ENCODE measurements around the gene BOLA1. TPM values are rescaled to one million over a fixed set of nuclear protein-coding genes. Genes with fewer than 3 reads are reported as not detected.
A peak's percentile ranks its signal among the peaks of the same experiment; 100 is the strongest.
"Not testable (repeated sequence)": the region's sequence is repeated elsewhere in the genome, so short reads cannot be mapped to it uniquely, and the experiment has no call there.

BOLA1 gene
- total RNA-seq, 1 experiment from 2014 or later = 15.3 TPM

DNA sequence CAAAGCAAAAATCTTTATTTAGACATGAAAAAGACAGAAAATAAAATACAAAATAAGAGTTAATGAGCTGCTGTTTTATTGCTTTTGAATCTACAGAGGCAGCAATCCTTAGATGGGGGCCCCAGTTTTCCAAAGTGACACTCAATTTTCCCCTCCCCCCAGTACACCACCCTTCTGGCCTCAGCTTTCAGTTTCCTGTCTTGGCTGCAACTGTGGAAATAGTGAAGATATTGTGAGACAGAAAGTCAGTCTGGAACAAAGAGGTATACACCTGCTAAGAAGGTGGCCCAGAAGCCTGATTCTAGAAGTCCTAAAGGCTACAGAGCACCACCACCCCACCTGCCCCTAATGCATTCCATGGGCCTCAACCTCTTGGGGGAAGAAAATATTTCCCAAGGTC, 38.4 kb downstream of the BOLA1 start (continued):
- TF ChIP-seq, protein P1, sequence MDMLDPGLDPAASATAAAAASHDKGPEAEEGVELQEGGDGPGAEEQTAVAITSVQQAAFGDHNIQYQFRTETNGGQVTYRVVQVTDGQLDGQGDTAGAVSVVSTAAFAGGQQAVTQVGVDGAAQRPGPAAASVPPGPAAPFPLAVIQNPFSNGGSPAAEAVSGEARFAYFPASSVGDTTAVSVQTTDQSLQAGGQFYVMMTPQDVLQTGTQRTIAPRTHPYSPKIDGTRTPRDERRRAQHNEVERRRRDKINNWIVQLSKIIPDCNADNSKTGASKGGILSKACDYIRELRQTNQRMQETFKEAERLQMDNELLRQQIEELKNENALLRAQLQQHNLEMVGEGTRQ (CRISPR knock-in tag; IDR thresholded peaks at IDR 0.05) = no peak
- TF ChIP-seq, protein P2, sequence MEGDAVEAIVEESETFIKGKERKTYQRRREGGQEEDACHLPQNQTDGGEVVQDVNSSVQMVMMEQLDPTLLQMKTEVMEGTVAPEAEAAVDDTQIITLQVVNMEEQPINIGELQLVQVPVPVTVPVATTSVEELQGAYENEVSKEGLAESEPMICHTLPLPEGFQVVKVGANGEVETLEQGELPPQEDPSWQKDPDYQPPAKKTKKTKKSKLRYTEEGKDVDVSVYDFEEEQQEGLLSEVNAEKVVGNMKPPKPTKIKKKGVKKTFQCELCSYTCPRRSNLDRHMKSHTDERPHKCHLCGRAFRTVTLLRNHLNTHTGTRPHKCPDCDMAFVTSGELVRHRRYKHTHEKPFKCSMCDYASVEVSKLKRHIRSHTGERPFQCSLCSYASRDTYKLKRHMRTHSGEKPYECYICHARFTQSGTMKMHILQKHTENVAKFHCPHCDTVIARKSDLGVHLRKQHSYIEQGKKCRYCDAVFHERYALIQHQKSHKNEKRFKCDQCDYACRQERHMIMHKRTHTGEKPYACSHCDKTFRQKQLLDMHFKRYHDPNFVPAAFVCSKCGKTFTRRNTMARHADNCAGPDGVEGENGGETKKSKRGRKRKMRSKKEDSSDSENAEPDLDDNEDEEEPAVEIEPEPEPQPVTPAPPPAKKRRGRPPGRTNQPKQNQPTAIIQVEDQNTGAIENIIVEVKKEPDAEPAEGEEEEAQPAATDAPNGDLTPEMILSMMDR (IDR thresholded peaks at IDR 0.05) = no peak
- TF ChIP-seq IRF2 (CRISPR knock-in tag; IDR thresholded peaks at IDR 0.05; ENCODE audit: borderline replicate concordance, low read depth) (no peak), ZNF396 (CRISPR knock-in tag; IDR thresholded peaks at IDR 0.05; ENCODE audit: borderline replicate concordance) (no peak)
- TF ChIP-seq, protein P3, sequence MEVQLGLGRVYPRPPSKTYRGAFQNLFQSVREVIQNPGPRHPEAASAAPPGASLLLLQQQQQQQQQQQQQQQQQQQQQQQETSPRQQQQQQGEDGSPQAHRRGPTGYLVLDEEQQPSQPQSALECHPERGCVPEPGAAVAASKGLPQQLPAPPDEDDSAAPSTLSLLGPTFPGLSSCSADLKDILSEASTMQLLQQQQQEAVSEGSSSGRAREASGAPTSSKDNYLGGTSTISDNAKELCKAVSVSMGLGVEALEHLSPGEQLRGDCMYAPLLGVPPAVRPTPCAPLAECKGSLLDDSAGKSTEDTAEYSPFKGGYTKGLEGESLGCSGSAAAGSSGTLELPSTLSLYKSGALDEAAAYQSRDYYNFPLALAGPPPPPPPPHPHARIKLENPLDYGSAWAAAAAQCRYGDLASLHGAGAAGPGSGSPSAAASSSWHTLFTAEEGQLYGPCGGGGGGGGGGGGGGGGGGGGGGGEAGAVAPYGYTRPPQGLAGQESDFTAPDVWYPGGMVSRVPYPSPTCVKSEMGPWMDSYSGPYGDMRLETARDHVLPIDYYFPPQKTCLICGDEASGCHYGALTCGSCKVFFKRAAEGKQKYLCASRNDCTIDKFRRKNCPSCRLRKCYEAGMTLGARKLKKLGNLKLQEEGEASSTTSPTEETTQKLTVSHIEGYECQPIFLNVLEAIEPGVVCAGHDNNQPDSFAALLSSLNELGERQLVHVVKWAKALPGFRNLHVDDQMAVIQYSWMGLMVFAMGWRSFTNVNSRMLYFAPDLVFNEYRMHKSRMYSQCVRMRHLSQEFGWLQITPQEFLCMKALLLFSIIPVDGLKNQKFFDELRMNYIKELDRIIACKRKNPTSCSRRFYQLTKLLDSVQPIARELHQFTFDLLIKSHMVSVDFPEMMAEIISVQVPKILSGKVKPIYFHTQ (CRISPR knock-in tag; IDR thresholded peaks at IDR 0.05) = no peak
- TF ChIP-seq, protein P4, sequence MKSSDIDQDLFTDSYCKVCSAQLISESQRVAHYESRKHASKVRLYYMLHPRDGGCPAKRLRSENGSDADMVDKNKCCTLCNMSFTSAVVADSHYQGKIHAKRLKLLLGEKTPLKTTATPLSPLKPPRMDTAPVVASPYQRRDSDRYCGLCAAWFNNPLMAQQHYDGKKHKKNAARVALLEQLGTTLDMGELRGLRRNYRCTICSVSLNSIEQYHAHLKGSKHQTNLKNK (CRISPR knock-in tag; IDR thresholded peaks at IDR 0.05) = no peak
- TF ChIP-seq, protein P5, sequence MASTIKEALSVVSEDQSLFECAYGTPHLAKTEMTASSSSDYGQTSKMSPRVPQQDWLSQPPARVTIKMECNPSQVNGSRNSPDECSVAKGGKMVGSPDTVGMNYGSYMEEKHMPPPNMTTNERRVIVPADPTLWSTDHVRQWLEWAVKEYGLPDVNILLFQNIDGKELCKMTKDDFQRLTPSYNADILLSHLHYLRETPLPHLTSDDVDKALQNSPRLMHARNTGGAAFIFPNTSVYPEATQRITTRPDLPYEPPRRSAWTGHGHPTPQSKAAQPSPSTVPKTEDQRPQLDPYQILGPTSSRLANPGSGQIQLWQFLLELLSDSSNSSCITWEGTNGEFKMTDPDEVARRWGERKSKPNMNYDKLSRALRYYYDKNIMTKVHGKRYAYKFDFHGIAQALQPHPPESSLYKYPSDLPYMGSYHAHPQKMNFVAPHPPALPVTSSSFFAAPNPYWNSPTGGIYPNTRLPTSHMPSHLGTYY (CRISPR knock-in tag; IDR thresholded peaks at IDR 0.05) = no peak
- TF ChIP-seq, protein P6, sequence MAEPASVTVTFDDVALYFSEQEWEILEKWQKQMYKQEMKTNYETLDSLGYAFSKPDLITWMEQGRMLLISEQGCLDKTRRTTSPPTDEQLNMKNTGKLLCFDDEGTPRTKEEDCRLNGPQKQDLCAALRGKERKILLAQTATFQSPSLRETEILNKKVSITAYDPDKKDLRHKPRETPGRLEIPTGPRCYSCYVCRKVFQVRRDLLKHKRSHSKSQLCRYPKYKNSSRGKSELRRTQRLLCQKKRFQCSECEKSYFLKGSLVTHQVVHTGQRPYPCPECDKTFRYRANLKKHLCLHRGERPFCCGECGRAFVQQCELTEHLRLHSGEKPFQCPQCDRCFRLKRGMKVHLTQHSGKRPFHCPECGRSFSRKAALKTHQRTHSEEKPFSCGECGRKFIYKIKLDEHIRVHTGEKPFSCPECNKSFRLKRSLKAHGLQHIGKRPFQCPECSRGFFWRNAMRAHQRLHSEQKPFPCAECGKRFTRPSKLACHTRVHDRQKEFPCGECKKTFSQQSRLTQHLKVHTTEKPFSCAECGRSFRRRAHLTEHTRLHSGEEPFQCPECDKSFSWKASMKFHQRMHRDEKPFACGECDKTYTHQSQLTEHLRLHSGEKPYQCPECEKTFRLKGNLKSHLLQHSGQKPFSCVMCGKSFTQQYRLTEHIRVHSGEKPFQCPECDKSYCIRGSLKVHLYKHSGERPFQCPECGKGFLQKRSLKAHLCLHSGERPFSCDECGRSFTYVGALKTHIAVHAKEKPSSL (CRISPR knock-in tag; conservative IDR thresholded peaks at IDR 0.05) = no peak
- TF ChIP-seq, protein P7, sequence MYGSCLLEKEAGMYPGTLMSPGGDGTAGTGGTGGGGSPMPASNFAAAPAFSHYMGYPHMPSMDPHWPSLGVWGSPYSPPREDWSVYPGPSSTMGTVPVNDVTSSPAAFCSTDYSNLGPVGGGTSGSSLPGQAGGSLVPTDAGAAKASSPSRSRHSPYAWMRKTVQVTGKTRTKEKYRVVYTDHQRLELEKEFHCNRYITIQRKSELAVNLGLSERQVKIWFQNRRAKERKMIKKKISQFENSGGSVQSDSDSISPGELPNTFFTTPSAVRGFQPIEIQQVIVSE (CRISPR knock-in tag; IDR thresholded peaks at IDR 0.05; ENCODE audit: borderline replicate concordance) = no peak

DNA sequence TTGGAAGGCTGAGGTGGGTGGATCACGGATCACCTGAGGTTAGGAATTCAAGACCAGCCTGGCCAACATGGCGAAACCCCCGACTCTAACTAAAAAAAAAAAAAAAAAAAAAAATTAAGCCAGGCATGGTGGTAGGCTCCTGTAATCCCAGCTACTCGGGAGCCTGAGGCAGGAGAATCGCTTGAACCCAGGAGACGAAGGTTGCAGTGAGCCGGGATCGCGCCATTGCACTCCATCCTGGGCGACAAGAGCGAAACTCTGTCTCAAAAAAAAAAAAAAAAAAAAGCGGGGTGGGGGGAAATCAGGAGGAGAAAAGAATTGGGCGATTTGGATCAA, 39.3 kb downstream of the BOLA1 start:
- not testable (repeated sequence) for H3K9me3 Mint-ChIP-seq; ATAC-seq; DNase-seq (ENCODE audit: low spot score); H3K36me3 Mint-ChIP-seq; H3K27me3 Mint-ChIP-seq (ENCODE audit: low read depth)
- Mint-ChIP-seq H3K27ac (peak overlapping the region; percentile 99), H3K4me3 (peak overlapping the region; percentile 55), H3K4me1 (peaks cover 65% of the 10 kb centered on the region)
- CTCF ChIA-PET = interaction anchor here (0.6 to 1.0 kb wide), 3 partner anchors 16 to 249 kb away, joined by 3 read pairs; no protein-coding TSS in a partner anchor
- POLR2A ChIA-PET = interaction anchor here (0.6 to 2.1 kb wide), 4 partner anchors 9 to 1068 kb away, joined by 3 to 19 read pairs (median 4); a partner anchor contains a TSS

DNA sequence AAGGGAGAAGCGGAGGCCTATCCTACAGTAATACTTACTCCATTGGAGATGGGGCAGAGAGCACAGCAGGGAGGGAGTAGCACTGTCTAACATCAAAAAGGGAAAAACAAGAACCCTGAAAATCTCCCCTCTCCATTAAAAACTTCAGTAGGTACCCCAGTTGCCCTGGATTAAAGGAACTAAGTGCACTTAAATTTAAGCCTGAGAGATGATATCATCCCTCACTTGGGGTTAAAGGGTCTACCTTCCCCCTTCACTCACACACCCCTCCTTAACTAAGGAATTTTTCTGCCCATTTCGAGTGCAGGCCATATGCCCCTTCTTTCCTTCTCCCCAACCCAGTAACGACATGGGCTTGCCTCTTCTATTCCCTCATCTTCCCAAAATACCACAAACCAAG, 41.1 kb downstream of the BOLA1 start:
- peak overlapping the region; percentile 71 for H3K27ac Mint-ChIP-seq
- H3K9me3 Mint-ChIP-seq = no peaks in the 10 kb centered on the region
- DNase-seq (ENCODE audit: low spot score) (no peak), ATAC-seq (no peak)
- ChIA-PET CTCF (no interaction called here), POLR2A (interaction anchor here (0.7 kb wide), 1 partner anchor 52 kb away, joined by 3 read pairs; no protein-coding TSS in a partner anchor)
- TF ChIP-seq, protein P7 (CRISPR knock-in tag; IDR thresholded peaks at IDR 0.05; ENCODE audit: borderline replicate concordance) = no peak
- no peak for TF ChIP-seq GRHL2 (CRISPR knock-in tag; IDR thresholded peaks at IDR 0.05; ENCODE audit: insufficient replicate concordance, severe bottlenecking)
- TF ChIP-seq, protein P2 (IDR thresholded peaks at IDR 0.05) = no peak
- TF ChIP-seq ETV6 (CRISPR knock-in tag; IDR thresholded peaks at IDR 0.05) = no peak
- TF ChIP-seq, protein P8, sequence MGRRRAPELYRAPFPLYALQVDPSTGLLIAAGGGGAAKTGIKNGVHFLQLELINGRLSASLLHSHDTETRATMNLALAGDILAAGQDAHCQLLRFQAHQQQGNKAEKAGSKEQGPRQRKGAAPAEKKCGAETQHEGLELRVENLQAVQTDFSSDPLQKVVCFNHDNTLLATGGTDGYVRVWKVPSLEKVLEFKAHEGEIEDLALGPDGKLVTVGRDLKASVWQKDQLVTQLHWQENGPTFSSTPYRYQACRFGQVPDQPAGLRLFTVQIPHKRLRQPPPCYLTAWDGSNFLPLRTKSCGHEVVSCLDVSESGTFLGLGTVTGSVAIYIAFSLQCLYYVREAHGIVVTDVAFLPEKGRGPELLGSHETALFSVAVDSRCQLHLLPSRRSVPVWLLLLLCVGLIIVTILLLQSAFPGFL (CRISPR knock-in tag; IDR thresholded peaks at IDR 0.05; ENCODE audit: borderline replicate concordance) = no peak
- H3K4me1 Mint-ChIP-seq = peaks cover 65% of the 10 kb centered on the region
- H3K27me3 Mint-ChIP-seq (ENCODE audit: low read depth) = no peaks in the 10 kb centered on the region; the same call in 1 of the 2 replicates
- H3K4me3 Mint-ChIP-seq = no peak overlapping the region
- H3K36me3 Mint-ChIP-seq = peaks cover 11% of the 10 kb centered on the region
